ENCODE results near the gene UTP15.

- TF ChIP-seq CTCF (IDR thresholded peaks at IDR 0.05), result no peak
- TF ChIP-seq POLR2A (IDR thresholded peaks at IDR 0.05), result no peak
Observed at GRCh38 chr5:73565969-73566547, 515 bp downstream of the UTP15 start.

Data from gastroesophageal sphincter (tissue), 3 donors.